Left lung (tissue), 10 donors: ENCODE measurements around the gene KLF1. TPM values are rescaled to one million over a fixed set of nuclear protein-coding genes. Genes with fewer than 3 reads are reported as not detected.

ENCODE experiments used
- ATAC-seq: fragments of 200-7000 bp; cut with Tn5 transposase; one replicate; pipeline ENCODE4 v1.9.1; 2020; ENCODE audit warnings: moderate library complexity
- DNase-seq, 4 donors: peaks; one replicate each; pipeline ENCODE4 v3.0.0-alpha.2; 2013 to 2020
- H3K27ac ChIP-seq, 2 donors: fragments of 200-600 bp; sonication (generic) in 1 of 2; one replicate each; pipeline versions ENCODE4 v1.5.0 to v1.8.0; 2020 to 2021
- H3K27me3 ChIP-seq, 2 donors: fragments of 200-600 bp; sonication (generic) in 1 of 2; one replicate each; pipeline versions ENCODE4 v1.5.0 to v1.8.0; 2020 to 2021
- H3K36me3 ChIP-seq, 2 donors: fragments of 200-600 bp; sonication (generic) in 1 of 2; one replicate each; pipeline versions ENCODE4 v1.5.0 to v1.8.0; 2020 to 2021
- H3K4me1 ChIP-seq, 2 donors: fragments of 200-600 bp; one replicate each; pipeline ENCODE4 v1.8.0; 2021
- H3K4me3 ChIP-seq, 2 donors: fragments of 200-600 bp; sonication (generic) in 1 of 2; one replicate each; pipeline versions ENCODE4 v1.5.0 to v1.8.0; 2020 to 2021; ENCODE audit warnings: mild to moderate bottlenecking in 1 of 2
- H3K9me3 ChIP-seq, 2 donors: fragments of 200-600 bp; sonication (generic) in 1 of 2; one replicate each; pipeline versions ENCODE4 v1.5.0 to v1.8.0; 2020 to 2021
- intact Hi-C, 2 donors: fragments of 100-400 bp; cut with DNase I; formaldehyde crosslinking; loops; one replicate each; pipeline versions ENCODE4 v1.11.2 to v1.14.2; 2022
- polyA plus RNA-seq, 6 donors: library from polyadenylated mRNA; unstranded; fragments of 120-200 nt; gene quantifications; one replicate each; pipeline ENCODE4 v1.2.1, GENCODE V29; 2013; ENCODE audit not compliant: insufficient read length in 6 of 6
- total RNA-seq, 2 donors: library from RNA; stranded (reverse); fragmentation: NEBNext Ultra II Directional; extraction: Animal tissue kit (Norgen Biotek cat#: 25700); gene quantifications; one replicate each; pipeline ENCODE4 v1.2.1, GENCODE V29; 2021
- TF ChIP-seq, protein P1 (sequence below), 2 donors: fragments of 200-600 bp; sonication (generic) in 1 of 2; IDR thresholded peaks; one replicate each; pipeline versions ENCODE4 v1.5.0 to v1.8.0; 2021; ENCODE audit warnings: antibody characterized with exemption in 2 of 2
- donor health status: DM: no; HTN: yes; CAD: no.
- donor health status: DM: no; HTN: no; CAD: no.

The KLF1 gene
- total and polyA plus RNA-seq, 8 donors = 0.35 to 1.2 (median 0.60) TPM; not detected in 1

DNA sequence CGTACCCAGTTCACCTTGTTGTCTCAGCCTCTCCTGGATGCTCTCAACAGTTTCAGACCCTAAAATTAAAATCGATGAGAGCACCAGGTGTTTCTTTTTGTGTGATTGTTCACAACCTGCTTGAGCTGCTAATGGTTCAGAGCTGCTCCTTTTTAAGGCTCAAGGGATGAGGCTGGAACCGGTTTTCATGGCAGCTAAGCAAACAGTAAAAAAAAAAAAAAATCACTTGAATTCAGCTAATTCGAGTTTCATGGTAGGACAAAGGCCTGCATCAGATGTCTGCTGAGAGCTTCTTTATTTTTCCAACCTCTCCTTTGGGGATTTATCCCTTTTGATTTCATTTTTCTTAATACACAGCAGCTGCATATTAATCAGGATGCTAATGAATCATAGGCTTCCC, 25.6 kb upstream of the KLF1 start:
- DNase-seq = peak in 1 of 4 donors; percentile 40
- Histone ChIP-seq H3K27me3 (no peaks in the 10 kb centered on the region), H3K9me3 (no peaks in the 10 kb centered on the region), H3K4me1 (peaks cover 13 to 27% of the 10 kb centered on the region in 2 donors), H3K27ac (peak overlapping the region in 1 of 2 donors; percentile 64), H3K4me3 (no peak overlapping the region), H3K36me3 (no peaks in the 10 kb centered on the region)
- ATAC-seq = no peak
- TF ChIP-seq, protein P1, sequence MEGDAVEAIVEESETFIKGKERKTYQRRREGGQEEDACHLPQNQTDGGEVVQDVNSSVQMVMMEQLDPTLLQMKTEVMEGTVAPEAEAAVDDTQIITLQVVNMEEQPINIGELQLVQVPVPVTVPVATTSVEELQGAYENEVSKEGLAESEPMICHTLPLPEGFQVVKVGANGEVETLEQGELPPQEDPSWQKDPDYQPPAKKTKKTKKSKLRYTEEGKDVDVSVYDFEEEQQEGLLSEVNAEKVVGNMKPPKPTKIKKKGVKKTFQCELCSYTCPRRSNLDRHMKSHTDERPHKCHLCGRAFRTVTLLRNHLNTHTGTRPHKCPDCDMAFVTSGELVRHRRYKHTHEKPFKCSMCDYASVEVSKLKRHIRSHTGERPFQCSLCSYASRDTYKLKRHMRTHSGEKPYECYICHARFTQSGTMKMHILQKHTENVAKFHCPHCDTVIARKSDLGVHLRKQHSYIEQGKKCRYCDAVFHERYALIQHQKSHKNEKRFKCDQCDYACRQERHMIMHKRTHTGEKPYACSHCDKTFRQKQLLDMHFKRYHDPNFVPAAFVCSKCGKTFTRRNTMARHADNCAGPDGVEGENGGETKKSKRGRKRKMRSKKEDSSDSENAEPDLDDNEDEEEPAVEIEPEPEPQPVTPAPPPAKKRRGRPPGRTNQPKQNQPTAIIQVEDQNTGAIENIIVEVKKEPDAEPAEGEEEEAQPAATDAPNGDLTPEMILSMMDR (IDR thresholded peaks at IDR 0.05) = no peak
- intact Hi-C loops = no loop called here

DNA sequence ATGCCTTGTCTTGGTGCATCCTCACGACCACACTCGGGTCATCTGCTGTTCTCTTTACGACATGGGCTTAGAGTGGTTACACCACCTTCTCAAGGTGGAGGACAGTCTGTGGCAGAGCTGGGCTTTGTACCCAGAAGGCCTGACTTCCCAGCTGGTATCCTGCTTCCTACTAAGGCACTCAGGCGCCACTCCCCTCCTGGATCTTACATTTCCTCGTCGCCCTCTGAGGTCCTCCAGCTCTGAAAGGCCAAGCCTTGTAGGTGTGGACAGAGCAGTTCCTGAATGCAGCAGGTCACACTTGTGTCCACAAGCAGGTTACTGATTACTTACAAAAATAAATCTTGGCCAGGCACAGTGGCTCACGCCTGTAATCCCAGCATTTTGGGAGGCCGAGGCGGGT, 20.2 kb upstream of the KLF1 start:
- ATAC-seq = peak; percentile 89
- H3K27me3 ChIP-seq = no peaks in the 10 kb centered on the region
- H3K36me3 ChIP-seq = no peaks in the 10 kb centered on the region
- no peaks in the 10 kb centered on the region for H3K9me3 ChIP-seq
- H3K4me1 ChIP-seq = peaks cover 0 to 1% of the 10 kb centered on the region in 2 donors
- no peak overlapping the region for H3K27ac ChIP-seq
- intact Hi-C loops = no loop called here
- no peak for DNase-seq
- TF ChIP-seq, protein P1 (IDR thresholded peaks at IDR 0.05) = no peak
- H3K4me3 ChIP-seq = no peak overlapping the region

DNA sequence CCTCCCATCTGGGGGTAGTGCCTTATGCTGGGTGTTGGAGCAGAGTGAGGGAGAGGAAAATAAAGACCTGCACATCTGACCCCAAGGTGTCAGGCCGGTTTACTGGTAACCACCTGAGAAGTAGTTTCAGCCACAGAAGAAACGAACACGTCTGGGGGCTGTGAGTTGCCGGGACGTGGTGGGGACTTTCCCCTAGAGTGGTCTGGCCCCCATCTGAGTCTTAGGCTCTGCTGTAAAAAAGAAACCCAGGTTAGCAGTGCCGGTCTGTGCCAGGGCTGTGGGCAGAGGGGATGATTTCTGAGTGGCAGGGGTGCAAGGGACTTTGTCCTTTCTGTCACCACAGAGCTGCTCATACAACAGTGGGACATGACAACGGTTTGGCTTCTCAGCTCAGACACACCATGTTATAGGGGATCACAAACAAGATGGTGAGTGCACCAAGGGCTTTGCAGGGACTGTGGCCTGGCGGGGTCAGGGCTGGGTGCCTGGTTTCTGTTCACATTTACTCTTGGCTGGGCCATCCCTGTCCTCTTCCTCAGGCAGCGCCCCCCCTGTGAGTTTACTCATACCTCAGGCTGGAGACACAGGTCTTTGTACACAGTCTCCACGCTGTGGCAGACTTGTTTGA, 13.0 kb upstream of the KLF1 start:
- ATAC-seq (no peak), DNase-seq (no peak)
- Histone ChIP-seq H3K4me3 (no peak overlapping the region), H3K27me3 (no peaks in the 10 kb centered on the region), H3K4me1 (no peaks in the 10 kb centered on the region), H3K27ac (no peak overlapping the region), H3K9me3 (no peaks in the 10 kb centered on the region), H3K36me3 (peaks cover 0 to 50% of the 10 kb centered on the region in 2 donors)
- TF ChIP-seq, protein P1 (IDR thresholded peaks at IDR 0.05) = no peak
- intact Hi-C loops = no loop called here

DNA sequence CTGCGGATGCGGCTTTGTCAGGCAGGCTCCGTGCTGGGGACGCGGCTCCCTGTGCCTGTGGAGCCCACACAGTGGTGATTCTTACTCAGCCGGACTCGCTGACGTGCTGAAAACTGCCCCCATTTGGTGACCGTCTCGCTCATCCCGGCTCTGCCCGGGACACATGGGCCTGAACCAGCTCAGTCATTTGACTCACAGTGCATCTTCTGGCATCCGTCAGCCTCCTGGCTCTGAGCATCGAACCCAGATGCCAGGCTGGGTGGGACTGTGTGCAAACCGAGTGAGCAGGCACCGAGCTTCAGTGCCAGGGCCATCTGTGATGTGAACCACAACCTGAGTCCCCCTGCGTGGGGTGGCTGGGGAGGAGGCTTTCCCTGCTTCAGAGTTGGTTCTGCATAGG, 9.5 kb upstream of the KLF1 start:
- H3K27me3 ChIP-seq = no peaks in the 10 kb centered on the region
- H3K27ac ChIP-seq = no peak overlapping the region
- peaks cover 7 to 14% of the 10 kb centered on the region in 2 donors for H3K4me1 ChIP-seq
- no peak overlapping the region for H3K4me3 ChIP-seq
- intact Hi-C loops = no loop called here
- ATAC-seq = no peak
- no peaks in the 10 kb centered on the region for H3K9me3 ChIP-seq
- peaks cover 0 to 68% of the 10 kb centered on the region in 2 donors for H3K36me3 ChIP-seq
- TF ChIP-seq, protein P1 (IDR thresholded peaks at IDR 0.05) = no peak
- no peak for DNase-seq

DNA sequence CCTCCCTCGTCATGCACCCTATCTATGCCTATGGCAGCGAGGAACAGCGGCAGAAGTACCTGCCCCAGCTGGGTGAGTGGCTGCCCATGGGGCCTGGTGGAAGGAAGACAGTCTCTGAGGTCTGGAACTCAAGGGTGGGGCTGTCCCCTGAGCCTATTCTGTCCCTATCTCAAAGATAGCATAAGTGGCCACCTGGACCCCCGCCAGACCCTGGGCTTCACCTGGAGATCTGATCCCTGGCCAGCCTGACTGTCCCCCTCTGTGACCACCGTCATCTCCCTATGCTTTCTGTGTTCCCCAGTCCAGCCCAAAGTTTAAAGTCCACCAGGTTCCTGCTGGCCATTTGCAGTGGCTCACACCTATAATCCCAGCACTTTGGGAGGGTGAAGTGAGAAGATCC, 6.6 kb upstream of the KLF1 start:
- Histone ChIP-seq H3K4me3 (no peak overlapping the region), H3K27me3 (no peaks in the 10 kb centered on the region), H3K36me3 (peaks cover 0 to 50% of the 10 kb centered on the region in 2 donors), H3K27ac (no peak overlapping the region), H3K4me1 (peaks cover 7 to 17% of the 10 kb centered on the region in 2 donors), H3K9me3 (no peaks in the 10 kb centered on the region)
- intact Hi-C loops = no loop called here
- no peak for ATAC-seq
- DNase-seq = no peak
- TF ChIP-seq, protein P1 (IDR thresholded peaks at IDR 0.05) = no peak
